T47D (cell line): ENCODE measurements around the gene MUC20.
A peak's percentile ranks its signal among the peaks of the same experiment; 100 is the strongest.

Experiments
- DNase-seq, 2 experiments: peaks; one replicate each; pipeline versions ENCODE4 v3.0.0 to v3.0.0-alpha.2; 2011 to 2012; ENCODE audit warnings: low read depth in 1 of 2, low spot score in 1 of 2
- JUND ChIP-seq: IDR thresholded peaks from 2 replicates; pipeline ENCODE4 v1.6.1; 2012; ENCODE audit warnings: low read depth
- in situ Hi-C: cut with HindIII; loops from 2 replicates; pipeline ENCODE4 v1.10.0; 2016; ENCODE audit warnings: low sequenced_read_pairs, low pct_unique_long_range_greater_than_20kb

Gene MUC20

GRCh38 chr3:195757827-195758226, 37.0 kb downstream of the MUC20 start:
- no peak for TF ChIP-seq JUND
- in situ Hi-C loops, result no loop called here
- no peak for DNase-seq

DNA sequence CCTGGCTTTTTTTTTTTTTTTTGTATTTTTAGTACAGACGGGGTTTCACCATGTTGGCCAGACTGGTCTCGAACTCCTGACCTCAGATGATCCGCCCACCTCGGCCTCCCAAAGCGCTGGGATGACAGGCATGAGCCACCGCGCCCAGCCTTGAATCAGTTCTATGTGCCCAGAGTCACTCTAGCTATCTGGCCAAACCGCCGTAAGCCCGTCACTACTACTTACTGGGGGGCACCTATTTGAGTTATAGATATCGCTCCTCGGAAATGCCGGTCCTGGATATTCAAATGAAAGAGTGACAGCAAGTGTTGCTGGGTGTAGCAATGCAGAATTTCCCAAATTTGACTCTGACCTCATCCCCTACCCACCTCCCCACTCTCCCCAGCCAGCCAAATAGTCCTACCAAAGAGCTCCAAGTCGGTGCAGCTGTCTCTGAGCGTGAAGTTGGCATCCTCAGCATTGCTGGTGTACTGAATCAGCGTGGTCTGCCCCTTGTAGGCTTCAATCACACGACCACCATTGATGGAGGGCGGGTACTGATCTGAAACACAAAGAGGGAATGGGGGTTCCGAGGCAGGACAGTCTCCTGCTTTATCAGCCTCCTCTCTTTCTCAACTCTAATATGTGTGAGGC, 38.1 kb downstream of the MUC20 start:
- DNase-seq, result no peak
- in situ Hi-C loops, result no loop called here
- no peak for TF ChIP-seq JUND

- in situ Hi-C loops, result no loop called here
- DNase-seq, result peak in 1 of 2 experiments; percentile 47
- TF ChIP-seq JUND, result no peak
These were observed 39.8 kb downstream of the MUC20 start for GRCh38 chr3:195760345-195761122.

DNA sequence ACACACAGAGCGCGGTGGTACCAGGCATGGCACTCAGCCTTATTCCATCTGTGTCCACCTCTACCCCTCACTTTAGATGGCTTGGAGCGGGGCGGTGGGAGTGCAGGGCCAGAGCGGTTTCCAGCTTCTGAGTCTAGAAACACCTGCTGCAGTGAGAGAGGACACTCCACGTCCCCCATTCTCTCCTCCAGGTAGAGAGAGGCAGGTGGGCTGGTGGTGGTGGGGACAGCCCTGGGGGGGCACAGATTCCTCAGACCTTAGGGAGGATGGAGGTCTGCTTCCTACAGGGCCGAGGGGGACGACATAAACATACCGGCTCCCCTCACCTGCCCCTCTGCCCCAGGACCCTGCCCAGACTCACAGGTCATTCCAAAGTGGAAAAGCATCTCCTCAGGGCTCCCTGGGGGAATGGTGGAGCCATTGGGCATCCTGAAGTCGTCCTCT, 40.4 kb downstream of the MUC20 start:
- in situ Hi-C loops, result no loop called here
- DNase-seq, result no peak

GRCh38 chr3:195761567-195762248, 40.9 kb downstream of the MUC20 start:
- no peak for TF ChIP-seq JUND
- DNase-seq, result no peak
- in situ Hi-C loops, result no loop called here

More for the DNA sequence above, 40.4 kb downstream of the MUC20 start:
- TF ChIP-seq JUND, result no peak

GRCh38 chr3:195762249-195762585, 41.4 kb downstream of the MUC20 start:
- in situ Hi-C loops, result no loop called here
- no peak for TF ChIP-seq JUND
- no peak for DNase-seq

GRCh38 chr3:195762611-195763010, 41.8 kb downstream of the MUC20 start:
- no peak for TF ChIP-seq JUND
- in situ Hi-C loops, result no loop called here
- no peak for DNase-seq

- in situ Hi-C loops, result no loop called here
- no peak for DNase-seq
- TF ChIP-seq JUND, result no peak
These were observed 42.5 kb downstream of the MUC20 start for GRCh38 chr3:195763076-195763830.

- DNase-seq, result no peak
- in situ Hi-C loops, result no loop called here
- TF ChIP-seq JUND, result no peak
These were observed 43.4 kb downstream of the MUC20 start for GRCh38 chr3:195763843-195764825.

DNA sequence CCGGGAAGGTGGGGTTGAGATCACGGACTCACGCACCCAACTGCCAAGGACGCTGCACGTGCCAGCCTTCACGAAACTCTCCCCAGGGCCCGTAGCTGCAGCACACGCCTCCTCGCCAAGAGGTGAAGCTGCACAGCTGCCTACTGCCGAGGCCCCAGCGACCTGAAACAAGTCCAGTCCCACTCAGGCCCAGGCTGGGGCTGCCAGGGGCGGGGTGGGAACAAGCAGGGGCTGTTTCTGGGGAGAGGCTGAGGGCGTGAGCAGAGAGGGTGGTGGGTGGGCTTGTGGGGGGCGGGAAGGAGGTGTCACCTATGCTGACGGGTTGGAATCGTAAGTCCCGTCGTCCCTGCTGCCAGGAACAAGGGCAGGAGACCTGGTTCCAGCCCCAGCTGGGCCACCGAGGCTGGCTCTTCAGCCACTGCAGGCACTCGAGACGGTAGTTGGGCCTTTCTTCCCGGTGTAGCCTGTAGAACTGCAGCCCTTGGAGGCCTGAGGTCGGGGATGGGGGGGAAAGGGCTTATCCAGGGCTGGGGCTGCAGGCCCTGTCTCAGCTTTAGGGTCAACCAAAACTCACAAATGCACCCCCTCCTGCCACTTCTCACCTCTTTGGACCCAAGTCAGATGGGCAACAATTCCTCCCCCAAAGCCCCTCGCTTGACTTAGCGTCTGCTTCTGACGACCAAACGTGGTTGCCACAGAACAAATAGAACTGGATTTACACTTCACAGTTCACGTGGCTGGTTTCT, 44.4 kb downstream of the MUC20 start:
- in situ Hi-C loops, result no loop called here
- no peak for TF ChIP-seq JUND
- peak in 1 of 2 experiments; percentile 43 for DNase-seq

GRCh38 chr3:195766671-195767070, 45.9 kb downstream of the MUC20 start:
- no peak for TF ChIP-seq JUND
- DNase-seq, result no peak
- in situ Hi-C loops, result no loop called here
